Stimulated activated CD8-positive, alpha-beta memory T cell treated with anti-CD3 and anti-CD28 coated beads, Interleukin-15, amount 100 ng/mL, for 24 hours (primary cell): ENCODE measurements around the gene LAT.
"Not testable (repeated sequence)": the region's sequence is repeated elsewhere in the genome, so short reads cannot be mapped to it uniquely, and the experiment has no call there.

Experiments
- DNase-seq: peaks from one replicate; pipeline ENCODE4 v3.0.0-alpha.2; 2020; ENCODE audit warnings: low read depth

LAT gene, protein sequence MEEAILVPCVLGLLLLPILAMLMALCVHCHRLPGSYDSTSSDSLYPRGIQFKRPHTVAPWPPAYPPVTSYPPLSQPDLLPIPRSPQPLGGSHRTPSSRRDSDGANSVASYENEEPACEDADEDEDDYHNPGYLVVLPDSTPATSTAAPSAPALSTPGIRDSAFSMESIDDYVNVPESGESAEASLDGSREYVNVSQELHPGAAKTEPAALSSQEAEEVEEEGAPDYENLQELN

DNA sequence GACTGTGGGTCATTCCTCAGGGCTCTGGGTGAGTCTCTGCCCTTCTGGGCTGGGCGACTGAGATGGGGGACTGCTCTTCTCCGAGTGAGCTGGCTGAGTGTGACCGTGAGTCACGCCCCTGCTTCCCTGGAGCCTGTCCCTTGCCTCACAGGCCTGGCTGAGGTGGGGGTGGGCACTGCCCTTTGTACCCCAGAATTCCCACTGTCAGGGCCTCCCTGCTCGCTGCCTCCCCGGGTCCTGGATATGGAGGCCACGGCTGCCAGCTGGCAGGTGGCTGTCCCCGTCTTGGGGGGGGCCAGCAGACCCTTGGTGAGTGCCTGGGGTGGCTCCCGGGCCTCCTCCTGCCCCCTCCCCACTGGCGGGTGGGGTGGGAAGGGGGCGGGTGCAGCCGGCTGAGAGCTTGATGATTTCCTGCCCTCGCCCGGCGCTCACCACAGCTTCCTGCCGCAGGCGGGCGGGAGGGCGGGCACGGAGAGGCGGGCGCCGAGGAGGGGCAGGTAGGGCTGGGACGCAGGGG, at the start of gene LAT:
LAT (plus strand) TSS at position 434 of the 517 bp plus-strand sequence. CDS start 366 bp downstream, outside the sequence.
- no peak for DNase-seq

DNA sequence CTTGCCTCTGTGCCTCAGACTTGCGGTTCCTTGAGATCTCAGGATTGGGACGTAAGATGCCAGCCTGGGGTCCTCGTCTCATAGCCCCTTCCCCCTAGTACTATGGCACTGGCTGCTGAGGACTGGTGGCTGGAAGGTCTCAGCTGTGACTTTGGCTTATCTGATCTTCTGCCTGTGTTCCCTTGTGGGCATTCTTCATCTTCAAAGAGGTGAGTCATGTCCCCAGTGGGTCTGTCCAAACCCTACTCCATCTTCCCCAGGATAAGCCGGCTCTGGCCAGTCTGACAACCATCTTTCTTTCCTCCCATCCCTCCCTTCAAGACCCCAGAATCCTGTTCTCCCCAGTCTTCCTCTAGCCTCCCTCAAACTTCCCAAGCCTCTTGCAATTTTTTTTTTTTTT, 49.5 kb upstream of the LAT start:
- DNase-seq: no peak

DNA sequence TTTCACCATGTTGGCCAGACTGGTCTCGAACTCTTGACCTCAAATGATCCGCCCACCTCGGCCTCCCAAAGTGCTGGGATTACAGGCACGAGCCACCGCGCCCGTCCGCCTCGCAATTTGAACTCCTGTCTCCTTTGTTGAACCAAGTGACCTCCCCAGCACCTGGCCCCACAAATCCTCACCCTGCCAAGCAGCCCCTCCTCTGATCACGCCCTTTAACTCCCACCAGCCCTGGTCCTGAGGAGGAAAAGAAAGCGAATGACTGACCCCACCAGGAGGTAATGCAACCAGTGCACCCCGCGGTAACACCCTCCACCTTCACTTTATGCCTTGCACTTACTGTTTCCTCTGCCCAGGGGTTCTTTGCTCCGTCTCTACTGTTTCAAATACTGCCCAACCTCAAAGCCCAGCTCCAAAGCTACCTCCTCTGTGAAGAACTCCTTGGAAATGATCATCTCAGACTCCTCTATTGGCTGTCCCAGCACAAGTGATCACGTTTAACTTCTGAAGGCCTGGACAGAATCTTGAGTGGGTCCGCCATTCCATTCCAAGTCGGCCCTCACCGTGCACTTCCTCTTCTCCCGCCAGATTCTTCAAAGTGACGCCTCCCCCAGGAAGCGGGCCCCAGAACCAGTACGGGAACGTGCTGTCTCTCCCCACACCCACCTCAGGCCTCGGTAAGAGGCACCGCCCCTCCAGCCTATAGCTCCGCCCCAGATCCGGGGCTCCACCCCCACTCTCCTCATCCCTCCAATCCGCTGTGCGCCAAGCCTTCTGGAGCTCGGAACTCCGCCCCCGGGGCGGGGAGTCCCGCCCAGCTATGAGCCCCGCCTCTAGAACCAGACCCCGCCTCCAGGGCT, 48.7 kb upstream of the LAT start:
- DNase-seq: peak; percentile 68

DNA sequence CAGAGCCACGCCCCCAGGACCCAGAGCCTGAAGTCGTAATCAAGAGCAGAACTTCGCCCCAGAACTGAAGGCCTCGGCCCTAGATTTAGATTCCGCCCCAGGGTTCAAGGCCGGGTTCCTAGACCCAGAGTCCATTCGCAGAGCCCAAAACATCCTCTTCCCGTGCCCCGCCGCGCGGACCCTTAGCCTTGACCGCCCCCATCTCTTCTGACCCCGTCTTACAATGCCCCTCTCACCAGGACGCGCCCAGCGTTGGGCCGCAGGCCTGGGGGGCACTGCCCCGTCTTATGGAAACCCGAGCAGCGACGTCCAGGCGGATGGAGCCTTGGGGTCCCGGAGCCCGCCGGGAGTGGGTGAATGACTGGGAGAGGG, 48.1 kb upstream of the LAT start:
- no peak for DNase-seq

DNA sequence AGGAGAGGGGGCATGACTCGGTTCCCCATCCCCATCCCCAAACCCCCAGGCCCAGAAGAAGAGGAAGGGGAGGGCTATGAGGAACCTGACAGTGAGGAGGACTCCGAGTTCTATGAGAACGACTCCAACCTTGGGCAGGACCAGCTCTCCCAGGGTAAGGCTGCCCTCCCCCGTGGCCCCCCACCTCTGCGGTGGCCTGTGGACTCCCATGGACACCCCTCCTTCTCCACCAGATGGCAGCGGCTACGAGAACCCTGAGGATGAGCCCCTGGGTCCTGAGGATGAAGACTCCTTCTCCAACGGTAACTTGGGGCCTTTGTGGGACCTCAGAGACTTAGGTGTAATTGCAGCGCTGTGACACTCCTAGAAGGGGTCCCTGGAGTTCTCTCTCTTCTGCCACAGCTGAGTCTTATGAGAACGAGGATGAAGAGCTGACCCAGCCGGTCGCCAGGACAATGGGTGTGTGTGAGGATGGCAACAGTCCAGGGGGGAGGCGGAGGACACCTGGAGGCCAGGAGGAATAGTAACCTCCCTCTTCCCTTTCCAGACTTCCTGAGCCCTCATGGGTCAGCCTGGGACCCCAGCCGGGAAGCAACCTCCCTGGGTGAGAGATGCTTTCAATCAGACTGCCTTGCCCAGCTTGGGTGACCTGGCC, 47.5 kb upstream of the LAT start:
- DNase-seq: no peak

DNA sequence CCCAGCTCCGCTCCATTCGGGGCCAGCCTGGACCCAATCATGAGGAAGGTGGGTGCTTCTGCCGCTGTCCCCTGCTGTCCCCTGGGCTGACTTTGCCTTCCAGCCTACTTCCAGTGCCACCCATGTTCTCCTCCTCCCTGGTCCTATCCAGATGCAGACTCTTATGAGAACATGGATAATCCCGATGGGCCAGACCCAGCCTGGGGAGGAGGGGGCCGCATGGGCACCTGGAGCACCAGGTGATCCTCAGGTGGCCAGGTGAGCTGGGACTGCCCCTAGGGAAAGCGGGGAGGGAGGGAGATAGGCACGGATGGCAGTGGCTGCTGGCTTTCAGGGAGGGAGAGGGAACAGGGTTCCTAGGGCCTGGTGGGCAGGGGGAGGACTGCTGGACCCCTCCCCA, 46.1 kb upstream of the LAT start:
- DNase-seq: no peak

DNA sequence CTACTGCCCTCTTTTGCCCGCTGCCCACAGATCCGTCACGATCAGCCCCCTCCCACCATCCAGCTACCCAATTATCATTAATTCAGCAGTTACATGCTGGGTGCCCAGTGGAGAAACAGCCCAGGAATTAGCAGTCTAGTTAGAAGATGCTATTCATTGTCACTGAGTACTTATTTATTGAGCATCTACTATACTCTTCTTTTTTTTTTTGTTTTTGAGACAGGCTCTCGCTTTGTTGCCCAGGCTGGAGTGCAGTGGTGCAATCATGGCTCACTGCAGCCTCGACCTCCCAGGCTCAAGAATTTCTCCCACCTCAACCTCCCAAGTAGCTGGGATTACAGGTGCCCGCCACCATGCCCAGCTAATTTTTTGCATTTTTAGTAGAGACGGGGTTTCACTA, 45.0 kb upstream of the LAT start:
- not testable (repeated sequence) for DNase-seq

DNA sequence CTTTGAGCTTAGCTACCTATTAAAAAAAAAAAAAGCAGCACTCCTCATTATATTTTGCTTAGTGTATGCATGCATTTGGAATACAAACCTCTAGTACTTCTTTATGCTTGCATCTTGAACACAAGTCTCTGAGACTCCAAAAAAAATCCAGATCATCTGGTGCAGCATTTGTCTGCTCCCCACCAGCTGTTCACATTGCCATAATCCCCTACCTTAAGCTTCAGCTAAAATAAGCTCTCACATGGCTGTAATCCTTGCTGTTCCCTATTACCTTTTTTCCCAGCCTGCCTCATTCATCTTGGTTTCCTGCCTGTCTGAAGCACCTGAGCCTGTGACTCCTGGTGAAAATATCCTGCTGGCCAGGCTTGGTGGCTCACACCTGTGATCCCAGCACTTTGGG, 41.6 kb upstream of the LAT start:
- no peak for DNase-seq

DNA sequence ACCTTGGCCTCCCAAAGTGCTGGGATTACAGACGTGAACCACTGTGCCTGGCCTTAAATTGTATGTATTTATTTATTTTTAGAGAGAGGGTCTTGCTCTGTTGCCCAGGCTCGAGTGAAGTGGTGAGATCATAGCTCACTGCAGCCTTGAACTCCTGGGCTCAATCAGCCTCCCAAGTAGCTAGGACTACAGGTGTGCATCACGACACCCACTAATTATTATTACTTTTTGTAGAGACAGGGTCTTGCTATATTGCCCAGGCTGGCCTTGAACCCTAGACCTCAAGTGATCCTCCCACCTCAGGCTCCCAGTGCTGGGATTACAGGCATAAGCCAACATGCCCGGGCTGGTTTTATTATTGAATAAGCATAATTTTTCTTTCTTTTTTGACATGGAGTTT, 38.2 kb upstream of the LAT start:
- DNase-seq: no peak

DNA sequence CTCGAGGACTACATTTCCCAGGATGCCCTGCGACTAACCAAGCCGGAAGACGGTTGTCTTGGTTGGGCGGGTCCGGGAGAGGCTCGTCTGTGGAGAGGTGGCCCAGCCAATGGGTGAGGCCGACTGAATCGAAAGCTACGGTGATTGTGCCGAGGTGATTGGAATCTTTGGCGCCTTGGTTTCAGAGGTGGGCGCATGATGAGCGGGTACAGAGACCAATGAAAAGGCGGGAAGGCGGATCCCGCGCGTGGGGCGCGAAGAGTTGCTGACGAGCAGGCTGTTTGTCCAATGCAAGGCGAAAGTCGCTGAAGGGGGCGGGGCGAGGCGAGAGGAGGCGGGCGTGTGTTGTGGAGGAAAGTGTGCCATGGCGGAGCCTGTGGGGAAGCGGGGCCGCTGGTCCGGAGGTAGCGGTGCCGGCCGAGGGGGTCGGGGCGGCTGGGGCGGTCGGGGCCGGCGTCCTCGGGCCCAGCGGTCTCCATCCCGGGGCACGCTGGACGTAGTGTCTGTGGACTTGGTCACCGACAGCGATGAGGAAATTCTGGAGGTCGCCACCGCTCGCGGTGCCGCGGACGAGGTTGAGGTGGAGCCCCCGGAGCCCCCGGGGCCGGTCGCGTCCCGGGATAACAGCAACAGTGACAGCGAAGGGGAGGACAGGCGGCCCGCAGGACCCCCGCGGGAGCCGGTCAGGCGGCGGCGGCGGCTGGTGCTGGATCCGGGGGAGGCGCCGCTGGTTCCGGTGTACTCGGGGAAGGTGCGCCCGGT, 34.0 kb upstream of the LAT start, which contains the start of gene NFATC2IP:
NFATC2IP (plus strand) TSS at position 290 of the 762 bp plus-strand sequence; CDS start at position 365, 75 bp downstream.
- DNase-seq: peak; percentile 96

DNA sequence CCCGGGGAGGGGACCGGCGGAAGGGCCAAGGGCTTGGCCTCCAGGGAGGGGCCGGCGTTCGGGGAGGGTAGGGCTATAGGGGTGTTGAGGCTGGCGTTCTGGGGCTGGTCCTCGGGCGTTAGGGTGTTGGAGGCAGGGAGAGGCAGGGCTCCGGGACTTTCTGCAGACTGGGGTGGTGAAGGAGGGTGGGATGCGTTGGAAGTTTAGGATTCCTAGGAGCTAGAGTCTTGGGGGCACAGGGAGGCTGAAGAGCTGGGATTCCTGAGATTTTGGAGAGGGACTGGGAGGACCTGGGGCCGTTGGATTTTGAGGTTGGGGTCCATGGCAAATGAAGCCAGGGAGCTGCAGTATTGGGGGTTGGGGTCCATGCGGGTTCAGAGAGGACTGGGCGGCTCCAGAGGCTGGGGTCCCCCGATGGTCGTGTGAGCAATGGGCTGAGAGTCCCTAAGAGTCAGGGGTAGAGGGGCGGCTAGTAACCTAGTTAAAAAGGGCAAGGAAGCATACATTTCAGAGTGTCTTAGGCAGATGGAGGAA, 33.4 kb upstream of the LAT start:
- DNase-seq: no peak

DNA sequence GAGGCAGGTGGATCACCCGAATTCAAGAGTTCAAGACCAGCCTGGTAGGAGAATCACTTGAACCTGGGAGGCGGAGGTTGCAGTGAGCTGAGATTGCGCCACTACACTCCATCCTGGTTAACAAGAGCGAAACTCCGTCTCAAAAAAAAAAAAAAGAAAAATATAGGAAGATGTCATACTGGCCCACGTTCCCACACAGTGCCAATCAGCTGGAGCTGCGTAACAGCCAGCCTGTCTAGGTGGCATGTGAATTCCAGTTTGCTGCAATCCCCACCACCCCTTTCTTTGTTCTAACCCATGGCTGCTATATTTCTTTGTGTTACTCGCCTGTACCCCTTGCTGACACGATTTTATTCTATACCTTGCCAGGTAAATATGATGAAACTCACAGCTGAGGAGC, 26.6 kb upstream of the LAT start:
- DNase-seq: no peak

DNA sequence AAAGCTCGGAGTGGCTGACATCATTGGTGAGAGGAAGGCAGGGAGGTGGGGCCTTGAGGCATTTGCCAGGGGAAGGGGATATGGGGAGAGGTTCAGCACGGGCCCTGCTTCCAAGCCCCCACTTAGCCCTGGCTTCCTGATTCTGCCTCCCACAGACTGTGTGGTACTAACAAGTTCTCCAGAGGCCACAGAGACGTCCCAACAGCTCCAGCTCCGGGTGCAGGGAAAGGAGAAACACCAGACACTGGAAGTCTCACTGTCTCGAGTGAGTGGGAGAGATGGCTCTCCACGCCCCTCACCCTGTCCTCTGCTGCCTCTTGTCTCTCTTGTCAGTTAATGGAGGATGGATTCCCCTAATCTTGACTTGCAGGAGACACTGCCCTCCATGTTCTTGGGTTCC, 26.0 kb upstream of the LAT start:
- DNase-seq: no peak

DNA sequence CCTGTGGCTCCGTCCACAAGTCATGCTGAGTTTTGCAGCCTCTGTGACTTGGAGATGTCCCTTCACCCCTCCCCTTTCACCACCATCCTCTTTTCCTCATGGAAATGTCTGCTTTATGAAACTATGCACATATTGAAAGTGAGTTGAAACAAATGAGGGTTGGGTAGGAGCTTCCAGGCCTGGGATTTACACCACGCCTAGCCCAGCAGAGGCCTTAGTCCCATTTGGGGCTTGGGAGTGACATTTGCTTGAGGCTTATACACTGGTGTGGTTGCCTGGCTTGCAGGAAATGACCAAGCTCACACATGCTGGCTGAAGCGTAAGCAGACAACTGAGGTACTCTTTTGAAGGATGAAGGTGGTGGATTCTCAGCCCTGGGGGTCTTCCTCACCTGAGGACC, 20.8 kb upstream of the LAT start:
- no peak for DNase-seq

DNA sequence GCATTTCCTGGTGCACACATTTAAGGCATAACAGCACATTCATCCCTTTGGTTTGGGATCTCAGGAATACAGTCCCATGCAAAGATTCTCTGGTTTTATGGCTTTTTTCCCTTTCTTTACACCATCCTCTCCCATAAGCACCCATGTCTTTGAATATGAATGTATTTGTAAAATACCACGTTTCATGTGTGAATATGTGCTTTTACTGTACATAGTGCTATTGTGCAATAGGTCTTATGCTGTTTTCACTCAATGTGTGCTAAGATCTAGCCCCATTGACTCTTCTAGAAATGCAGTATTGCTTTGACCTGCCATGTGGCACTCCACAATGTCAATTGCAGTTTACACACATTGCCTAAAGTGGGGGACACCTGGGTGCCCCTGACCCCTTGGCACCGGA, 20.4 kb upstream of the LAT start:
- no peak for DNase-seq

DNA sequence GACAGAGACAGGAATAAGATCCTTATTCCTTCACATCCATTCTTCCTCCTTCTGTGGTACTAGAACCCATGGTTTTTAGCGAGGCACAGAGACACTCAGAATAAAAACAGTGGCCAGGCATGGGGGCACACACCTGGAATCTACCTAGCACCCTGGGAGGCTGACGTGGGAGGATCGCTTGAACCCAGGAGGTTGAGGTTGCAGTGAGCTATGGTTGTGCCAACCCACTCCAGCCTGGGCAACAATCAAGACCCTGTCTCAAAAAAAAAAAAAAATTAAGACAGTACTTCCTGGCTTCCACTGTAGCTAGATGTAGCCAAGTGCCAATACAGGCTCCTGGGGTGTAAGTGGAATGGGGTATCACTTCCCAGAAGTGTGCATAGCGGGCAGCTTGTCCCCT, 17.7 kb upstream of the LAT start:
- DNase-seq: no peak

DNA sequence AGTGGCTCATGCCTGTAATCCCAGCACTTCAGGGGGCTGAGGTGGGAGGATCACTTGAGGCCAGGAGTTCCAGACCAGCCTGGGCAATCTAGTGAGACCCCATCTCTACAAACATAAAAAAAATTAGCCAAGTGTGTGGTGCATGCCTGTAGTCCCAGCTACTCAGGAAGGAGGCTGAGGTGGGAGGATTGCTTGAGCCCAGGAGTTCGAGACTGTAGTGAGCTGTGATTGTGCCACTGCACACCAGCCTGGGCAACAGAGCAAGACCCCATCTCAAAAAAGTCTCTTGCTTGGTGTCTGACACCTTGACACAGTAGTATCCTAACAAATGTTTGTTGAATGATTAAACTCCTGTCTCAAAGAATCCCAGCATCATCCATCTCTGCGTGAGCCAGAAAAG, 15.2 kb upstream of the LAT start:
- not testable (repeated sequence) for DNase-seq

DNA sequence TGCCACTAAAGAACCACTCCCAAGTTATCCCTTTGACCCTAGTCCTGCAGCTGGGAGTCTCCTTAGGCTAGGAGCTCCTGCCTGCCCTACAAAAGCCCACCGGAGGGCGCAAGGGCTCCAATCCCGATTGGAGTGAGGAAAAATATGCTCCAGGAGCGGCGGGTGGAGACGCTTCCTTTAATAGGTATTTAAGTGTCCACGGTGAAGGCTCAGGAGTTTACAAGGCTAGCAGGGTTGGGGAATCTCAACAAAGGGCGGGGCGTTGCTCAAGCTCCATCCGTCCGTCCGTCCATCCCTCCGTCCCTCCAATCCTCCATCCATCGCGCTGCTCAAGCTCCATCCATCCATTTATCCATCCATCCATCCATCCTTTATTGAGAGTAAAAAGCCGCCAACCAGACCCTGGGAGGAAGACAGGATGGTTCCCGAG, 10.8 kb upstream of the LAT start:
- no peak for DNase-seq

DNA sequence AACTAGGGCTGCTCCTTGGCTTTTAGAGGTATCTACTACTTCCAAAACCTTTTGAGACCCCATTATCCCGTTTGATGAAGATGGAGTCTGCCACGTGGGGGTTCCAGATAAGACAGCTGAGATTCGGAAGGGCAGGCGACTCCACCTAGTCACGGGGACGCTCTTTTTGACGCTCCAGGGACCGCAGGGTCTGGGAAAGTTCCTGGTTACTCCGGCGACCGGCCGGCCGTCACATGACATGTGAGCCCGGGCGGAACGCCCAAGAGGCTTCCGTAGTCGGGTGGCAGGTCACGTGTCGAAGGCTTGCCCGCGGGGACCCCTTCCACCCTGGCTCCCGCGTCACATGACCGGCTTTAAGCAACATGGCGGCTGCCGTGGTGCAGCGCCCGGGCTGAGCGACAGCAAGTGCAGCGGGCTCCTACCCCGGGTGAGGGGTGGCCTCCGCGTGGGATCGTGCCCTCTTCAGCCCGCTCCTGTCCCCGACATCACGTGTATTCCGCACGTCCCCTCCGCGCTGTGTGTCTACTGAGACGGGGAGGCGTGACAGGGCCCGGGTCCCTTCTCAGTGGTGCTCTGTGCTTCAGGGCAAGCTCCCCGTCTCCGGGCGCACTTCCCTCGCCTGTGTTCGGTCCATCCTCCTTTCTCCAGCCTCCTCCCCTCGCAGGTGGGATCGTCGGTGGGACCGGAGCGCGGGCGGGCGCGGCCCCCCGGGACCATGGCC, 10.3 kb upstream of the LAT start, which contains the start of gene SPNS1:
SPNS1 (plus strand) TSS at position 342 of the 721 bp plus-strand sequence; CDS start at position 716, 374 bp downstream.
- DNase-seq: peak; percentile 82

DNA sequence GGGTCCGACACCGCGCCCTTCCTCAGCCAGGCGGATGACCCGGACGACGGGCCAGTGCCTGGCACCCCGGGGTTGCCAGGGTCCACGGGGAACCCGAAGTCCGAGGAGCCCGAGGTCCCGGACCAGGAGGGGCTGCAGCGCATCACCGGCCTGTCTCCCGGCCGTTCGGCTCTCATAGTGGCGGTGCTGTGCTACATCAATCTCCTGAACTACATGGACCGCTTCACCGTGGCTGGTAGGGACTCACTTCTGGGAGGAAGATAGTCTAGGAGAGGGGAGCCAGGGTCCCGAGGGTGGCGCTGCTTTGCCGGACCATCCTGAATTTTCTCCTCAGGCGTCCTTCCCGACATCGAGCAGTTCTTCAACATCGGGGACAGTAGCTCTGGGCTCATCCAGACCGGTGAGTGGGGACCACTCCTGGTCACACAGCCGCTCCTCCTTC, 9.7 kb upstream of the LAT start:
- no peak for DNase-seq
